ENCODE results near the gene TAOK3. TPM values are rescaled to one million over a fixed set of nuclear protein-coding genes. Genes with fewer than 3 reads are reported as not detected.

The TAOK3 gene
- 41.3 and 52.7 TPM in 2 replicates for total RNA-seq

GRCh38 chr12:118372541-118373495, at the start of gene TAOK3:
TSS of gene TAOK3 (minus strand) at chr12:118372907. CDS start at chr12:118255567, 117,340 bp downstream.

DNA sequence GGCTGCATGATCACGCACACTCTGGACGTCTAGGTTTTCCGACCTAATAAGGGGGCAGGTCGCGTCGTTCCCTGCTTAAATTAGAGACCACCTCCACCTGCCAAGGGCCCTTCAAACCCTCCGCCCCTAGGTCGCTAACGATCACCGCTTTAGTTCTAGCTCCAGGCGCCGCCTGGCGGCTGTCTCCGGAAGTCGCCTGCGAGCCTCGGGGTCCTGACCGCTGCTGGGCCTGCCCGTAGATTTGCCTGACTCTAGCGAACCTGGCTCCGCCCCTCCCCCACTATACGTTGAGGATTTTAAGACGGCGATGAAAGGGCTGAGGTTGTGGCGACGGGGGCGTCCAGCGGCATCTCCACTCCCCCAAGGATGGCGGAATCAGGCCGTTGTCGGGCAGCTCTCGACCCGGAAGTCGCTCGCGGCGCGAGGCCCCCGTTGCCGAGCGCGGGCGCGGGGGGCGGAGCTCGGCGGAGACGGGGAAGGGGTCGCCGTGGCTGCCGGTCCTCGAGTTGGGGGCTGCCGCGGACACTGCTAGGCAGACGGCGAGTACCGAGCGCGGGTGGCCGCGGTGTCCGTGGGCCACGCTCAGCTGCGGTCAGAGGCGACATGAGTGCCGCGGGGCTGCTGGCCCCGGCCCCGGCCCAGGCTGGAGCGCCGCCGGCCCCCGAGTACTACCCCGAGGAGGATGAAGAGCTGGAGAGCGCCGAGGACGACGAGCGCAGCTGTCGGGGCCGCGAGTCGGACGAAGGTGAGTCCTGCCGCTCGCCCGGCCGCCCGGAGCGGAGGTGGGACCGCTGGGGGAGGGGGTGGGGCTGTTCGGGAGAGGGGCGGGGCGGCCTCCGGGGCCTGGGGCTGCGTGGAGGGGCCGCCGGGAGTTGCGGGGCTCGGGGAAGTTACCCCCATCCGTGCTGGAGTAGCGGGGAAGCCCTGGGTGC, 3.6 kb upstream of the TAOK3 start, which contains the start of gene SUDS3:
Gene SUDS3, plus strand, starts transcription at position 467 of the 932 bp plus-strand sequence. Its CDS starts 137 bp downstream, at position 604.

GRCh38 chr12:118135788-118136558, 236.7 kb downstream of the TAOK3 start, which contains the start of gene PEBP1:
TSS of gene PEBP1 (plus strand) at chr12:118136124. CDS start at chr12:118136210, 86 bp downstream.

DNA sequence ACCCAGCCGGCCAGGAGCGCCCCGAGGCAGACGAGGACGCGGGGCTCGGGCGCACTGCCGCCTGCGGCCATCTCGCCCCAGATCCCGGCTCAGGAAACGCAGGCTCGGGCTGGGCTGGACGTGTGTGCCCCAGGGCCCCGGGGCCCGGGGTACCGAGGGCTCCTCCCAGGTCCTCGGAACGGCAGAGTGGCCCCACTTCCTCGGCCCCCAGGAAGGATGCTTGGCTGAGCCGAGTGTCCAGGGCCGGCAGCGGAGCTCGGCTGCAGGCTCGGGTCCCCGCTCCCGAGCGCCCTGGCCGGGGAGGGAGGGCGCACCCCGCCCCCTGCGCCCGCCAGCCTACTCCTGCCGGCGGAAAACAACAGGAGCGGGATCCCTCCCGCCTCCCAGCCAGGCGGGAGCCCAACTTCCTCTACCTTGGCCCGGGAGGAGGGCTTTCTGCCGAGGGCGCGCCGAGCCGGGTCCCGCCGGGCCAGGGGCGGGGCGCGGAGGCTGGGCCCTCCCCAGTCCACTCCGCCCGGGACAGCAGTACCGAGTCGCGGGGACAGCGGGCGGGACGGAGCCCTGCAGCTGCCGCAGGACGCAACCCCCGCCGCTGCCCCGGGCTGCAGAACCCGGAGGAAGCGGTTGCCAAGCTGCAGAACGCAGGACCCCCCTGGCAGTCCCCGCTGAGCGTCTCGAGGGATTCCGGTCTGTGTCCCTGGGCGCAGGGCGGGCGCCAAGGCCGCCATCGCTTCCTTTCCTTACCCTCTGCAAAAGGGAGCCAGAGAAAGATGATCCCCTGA, 268.9 kb downstream of the TAOK3 start, which contains the start of gene VSIG10:
Gene VSIG10, minus strand, starts transcription at position 411 of the 782 bp plus-strand sequence. Its CDS starts 340 bp downstream, at position 71.

Other genes starting within 250 kb of the TAOK3 start
- 162 and 173 TPM in 2 replicates for gene PEBP1, start 236.8 kb downstream of the TAOK3 start, total RNA-seq
- 33.0 and 36.4 TPM in 2 replicates for gene SUDS3, start 3.6 kb upstream of the TAOK3 start, total RNA-seq

Data from smooth muscle cell of the umbilical artery (primary cell).